ENCODE results near the gene DNAH3.

- TF ChIP-seq CTCF (IDR thresholded peaks at IDR 0.05) (no peak), POLR2A (IDR thresholded peaks at IDR 0.05) (no peak), POLR2AphosphoS5 (IDR thresholded peaks at IDR 0.05) (no peak)
Measured at GRCh38 chr16:21038197-21038596, 112.4 kb downstream of the DNAH3 start.
